Measurements from ENCODE around the gene LSR.

DNA sequence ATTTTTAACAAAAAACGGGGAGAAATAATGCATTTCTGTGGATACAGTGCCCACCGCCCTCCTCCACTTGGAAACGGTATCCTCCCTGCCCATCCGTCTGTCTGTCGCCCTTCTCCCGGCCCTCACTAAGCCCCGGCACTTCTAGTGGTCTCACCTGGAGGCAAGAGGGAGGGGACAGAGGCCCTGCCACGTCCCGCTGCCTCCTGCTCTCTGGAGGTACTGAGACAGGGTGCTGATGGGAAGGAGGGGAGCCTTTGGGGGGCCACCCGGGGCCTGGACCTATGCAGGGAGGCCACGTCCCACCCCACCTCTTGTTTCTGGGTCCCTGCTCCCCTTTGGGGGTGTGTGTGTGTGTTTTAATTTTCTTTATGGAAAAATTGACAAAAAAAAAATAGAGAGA is 30.6 kb downstream of the LSR start:
- TF ChIP-seq, protein P1, sequence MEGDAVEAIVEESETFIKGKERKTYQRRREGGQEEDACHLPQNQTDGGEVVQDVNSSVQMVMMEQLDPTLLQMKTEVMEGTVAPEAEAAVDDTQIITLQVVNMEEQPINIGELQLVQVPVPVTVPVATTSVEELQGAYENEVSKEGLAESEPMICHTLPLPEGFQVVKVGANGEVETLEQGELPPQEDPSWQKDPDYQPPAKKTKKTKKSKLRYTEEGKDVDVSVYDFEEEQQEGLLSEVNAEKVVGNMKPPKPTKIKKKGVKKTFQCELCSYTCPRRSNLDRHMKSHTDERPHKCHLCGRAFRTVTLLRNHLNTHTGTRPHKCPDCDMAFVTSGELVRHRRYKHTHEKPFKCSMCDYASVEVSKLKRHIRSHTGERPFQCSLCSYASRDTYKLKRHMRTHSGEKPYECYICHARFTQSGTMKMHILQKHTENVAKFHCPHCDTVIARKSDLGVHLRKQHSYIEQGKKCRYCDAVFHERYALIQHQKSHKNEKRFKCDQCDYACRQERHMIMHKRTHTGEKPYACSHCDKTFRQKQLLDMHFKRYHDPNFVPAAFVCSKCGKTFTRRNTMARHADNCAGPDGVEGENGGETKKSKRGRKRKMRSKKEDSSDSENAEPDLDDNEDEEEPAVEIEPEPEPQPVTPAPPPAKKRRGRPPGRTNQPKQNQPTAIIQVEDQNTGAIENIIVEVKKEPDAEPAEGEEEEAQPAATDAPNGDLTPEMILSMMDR (IDR thresholded peaks at IDR 0.05), result no peak
- TF ChIP-seq EZH2 (IDR thresholded peaks at IDR 0.05; ENCODE audit: borderline replicate concordance, insufficient read depth, low read depth, low read length, poor library complexity, severe bottlenecking), result no peak
